GM12878 (cell line): ENCODE measurements around the gene CHMP1A. TPM values are rescaled to one million over a fixed set of nuclear protein-coding genes. Genes with fewer than 3 reads are reported as not detected.

ENCODE experiments used
- ATAC-seq: fragments of 200-7000 bp; cut with Tn5 transposase; 3 replicates; pipeline ENCODE4 v1.9.1; 2020; ENCODE audit warnings: mild to moderate bottlenecking, moderate library complexity
- BruUV-seq: library from RNA; stranded (reverse); fragments of 400-500 nt; replicated peaks from 2 replicates; lab custom pipeline; 2021; lab: Mats Ljungman, UMichigan
- CTCF ChIA-PET: fragments of 300-600 bp; sonication (Branson Sonifier 250); formaldehyde crosslinking; extraction: SDS; loops from one replicate; lab custom pipeline; 2021; ENCODE audit warnings: inconsistent platforms; lab: Yijun Ruan, JAX
- POLR2A ChIA-PET: fragments of 350-600 bp; formaldehyde crosslinking; extraction: SDS; loops from one replicate; lab custom pipeline; 2021; ENCODE audit warnings: inconsistent platforms; lab: Charles Lee
- RAD21 ChIA-PET: fragments of 300-600 bp; sonication (Branson Sonifier 250); formaldehyde crosslinking; loops from one replicate; lab custom pipeline; 2023; ENCODE audit warnings: antibody characterized with exemption; ENCODE audit not compliant: unreplicated experiment; lab: Charles Lee
- SMC1A ChIA-PET: fragments of 300-600 bp; sonication (Branson Sonifier 250); formaldehyde crosslinking; loops from one replicate; lab custom pipeline; 2023; ENCODE audit not compliant: unreplicated experiment, uncharacterized antibody; lab: Charles Lee
- DNase-seq: peaks from one replicate; pipeline ENCODE4 v3.0.0-alpha.2; 2011; ENCODE audit warnings: low read depth, low spot score
- FAIRE-seq: peaks from 3 replicates; lab custom pipeline; 2011; peaks lifted over from hg19 to GRCh38; lab: Jason Lieb, UNC
- H2AFZ ChIP-seq: 2 replicates; pipeline ENCODE4 v1.6.0; 2011; ENCODE audit warnings: low read depth, low read length, control low read depth; ENCODE audit not compliant: control insufficient read depth
- H3K27ac ChIP-seq: 2 replicates; pipeline ENCODE4 v1.5.1; 2011; ENCODE audit warnings: control low read depth; ENCODE audit not compliant: control insufficient read depth, insufficient read depth
- H3K27me3 ChIP-seq, 2 experiments: replicated peaks in 1 of 2; 2 replicates each; pipeline versions ENCODE4 v1.6.0 to v1.6.1; 2011; ENCODE audit warnings: low read length in 1 of 2; ENCODE audit not compliant: control insufficient read depth in 2 of 2, insufficient read depth in 2 of 2
- H3K36me3 ChIP-seq, 2 experiments: 2 replicates each; pipeline ENCODE4 v1.5.1; 2011; ENCODE audit warnings: low read length in 1 of 2; ENCODE audit not compliant: control insufficient read depth in 2 of 2, insufficient read depth in 2 of 2
- H3K4me1 ChIP-seq: 2 replicates; pipeline ENCODE4 v1.6.1; 2011; ENCODE audit warnings: mild to moderate bottlenecking, low read length, moderate library complexity, mixed read lengths; ENCODE audit not compliant: control insufficient read depth, insufficient read depth
- H3K4me2 ChIP-seq: 2 replicates; pipeline ENCODE4 v1.6.0; 2011; ENCODE audit warnings: control low read depth; ENCODE audit not compliant: control insufficient read depth, insufficient read depth
- H3K4me3 ChIP-seq: fragments of 200-600 bp; sonication (generic); 2 replicates; pipeline ENCODE4 v1.5.1; 2016
- H3K79me2 ChIP-seq: 2 replicates; pipeline ENCODE4 v1.6.0; 2011; ENCODE audit warnings: low read length; ENCODE audit not compliant: control insufficient read depth, insufficient read depth
- H3K9ac ChIP-seq: 2 replicates; pipeline ENCODE4 v1.8.0; 2011; ENCODE audit warnings: low read length, control low read depth, mixed read lengths; ENCODE audit not compliant: control insufficient read depth, insufficient read depth
- H3K9me3 ChIP-seq: replicated peaks from 3 replicates; pipeline ENCODE4 v1.5.1; 2011; ENCODE audit warnings: mild to moderate bottlenecking, low read length; ENCODE audit not compliant: control insufficient read depth, insufficient read depth
- H4K20me1 ChIP-seq: 2 replicates; pipeline ENCODE4 v1.6.0; 2011; ENCODE audit not compliant: control insufficient read depth, insufficient read depth
- ATF7 ChIP-seq: fragments of 450-650 bp; IDR thresholded peaks from 2 replicates; pipeline ENCODE4 v1.6.1; 2016; ENCODE audit warnings: low read depth, mild to moderate bottlenecking
- EP300 ChIP-seq, 2 experiments: fragments of 150-350 bp in 1 of 2; IDR thresholded peaks; 2 replicates each; pipeline ENCODE4 v1.6.1; 2011 to 2012; ENCODE audit warnings: low read depth in 2 of 2, low read length in 2 of 2, borderline replicate concordance in 1 of 2, improper control_type of control experiment in 1 of 2, inconsistent platforms in 1 of 2; ENCODE audit not compliant: control insufficient read depth in 1 of 2
- KDM1A ChIP-seq: fragments of 200-600 bp; sonication (generic); IDR thresholded peaks from 2 replicates; pipeline ENCODE4 v1.6.1; 2016; ENCODE audit warnings: borderline replicate concordance
- LARP7 ChIP-seq: fragments of 450-650 bp; IDR thresholded peaks from 2 replicates; pipeline ENCODE4 v1.6.1; 2017; ENCODE audit warnings: mild to moderate bottlenecking
- NFXL1 ChIP-seq: fragments of 450-650 bp; IDR thresholded peaks from 2 replicates; pipeline ENCODE4 v1.6.1; 2017; ENCODE audit warnings: antibody characterized with exemption, mild to moderate bottlenecking, borderline replicate concordance
- NR2C2 ChIP-seq: IDR thresholded peaks from 2 replicates; pipeline ENCODE4 v1.6.1; 2011; ENCODE audit warnings: borderline replicate concordance, low read depth; ENCODE audit not compliant: control insufficient read depth, insufficient read length
- POLR2A ChIP-seq: IDR thresholded peaks from 2 replicates; pipeline ENCODE4 v1.6.1; 2011; ENCODE audit warnings: low read depth, mild to moderate bottlenecking, low read length
- RB1 ChIP-seq: fragments of 450-650 bp; formaldehyde crosslinking; IDR thresholded peaks from 2 replicates; pipeline ENCODE4 v1.6.1; 2017; ENCODE audit warnings: mild to moderate bottlenecking, borderline replicate concordance
- RELB ChIP-seq: fragments of 450-650 bp; IDR thresholded peaks from 2 replicates; pipeline ENCODE4 v1.6.1; 2017; ENCODE audit warnings: low read depth, mild to moderate bottlenecking, moderate library complexity
- SMARCA5 ChIP-seq: fragments of 450-650 bp; IDR thresholded peaks from 2 replicates; pipeline ENCODE4 v1.6.1; 2017; ENCODE audit warnings: mild to moderate bottlenecking
- STAT3 ChIP-seq: IDR thresholded peaks from 2 replicates; pipeline ENCODE4 v1.6.1; 2011; ENCODE audit warnings: low read depth, low read length, improper control_type of control experiment
- USF1 ChIP-seq: IDR thresholded peaks from 2 replicates; pipeline ENCODE4 v1.6.1; 2011; ENCODE audit warnings: borderline replicate concordance, low read depth, mild to moderate bottlenecking, moderate library complexity, mixed read lengths, low read length; ENCODE audit not compliant: insufficient read depth; ENCODE audit errors: extremely low read length
- WRNIP1 ChIP-seq: IDR thresholded peaks from 2 replicates; pipeline ENCODE4 v1.6.1; 2011; ENCODE audit warnings: low read depth, low read length, improper control_type of control experiment, borderline replicate concordance
- ZBTB11 ChIP-seq: fragments of 450-650 bp; formaldehyde crosslinking; IDR thresholded peaks from 2 replicates; pipeline ENCODE4 v1.5.0; 2022; ENCODE audit warnings: mild to moderate bottlenecking, missing genetic modification characterization
- WGBS: methylation state at CpG from one replicate; pipeline ENCODE4 v1.1.6; 2016; ENCODE audit warnings: low lambda C conversion rate; ENCODE audit not compliant: insufficient replicate concordance, insufficient coverage; ENCODE audit errors: missing lambda C conversion rate; 5-methylcytosine and 5-hydroxymethylcytosine counted together
- in situ Hi-C: fragments of 300-500 bp; cut with MboI; formaldehyde crosslinking; loops from 9 replicates; pipeline ENCODE4 v1.14.3; 2018; ENCODE audit warnings: mixed read lengths
- intact Hi-C: fragments of 100-400 bp; cut with micrococcal nuclease; formaldehyde crosslinking; loops from one replicate; pipeline ENCODE4 v1.14.2; 2022; ENCODE audit not compliant: unreplicated experiment
- polyA plus RNA-seq, 11 experiments: library from polyadenylated mRNA; depleted of rRNA in 4 of 11; unstranded in 6 of 11; stranded (reverse) in 5 of 11; fragments of >200 nt; fragmentation: Nextera tagmentation in 4 of 11; fragmentation: Illumina TruSeq in 1 of 11; extraction: Ambion mirVana in 4 of 11; extraction: Trizol in 1 of 11; gene quantifications; 1 replicate in 1 of 11; 2 replicates in 10 of 11; pipeline versions ENCODE4 v1.2.1 to v1.2.3, GENCODE V29; 2011 to 2016; ENCODE audit warnings: inconsistent platforms in 2 of 11, missing spikeins in 2 of 11, low read depth in 1 of 11
- total RNA-seq, 4 experiments: library from RNA; depleted of rRNA in 3 of 4; stranded (reverse); fragments of >200 nt in 3 of 4; fragmentation: Illumina TruSeq in 1 of 4; extraction: Trizol in 1 of 4; gene quantifications; 2 replicates each; pipeline versions ENCODE4 v1.2.1 to v1.2.3, GENCODE V29; 2013 to 2021

Gene CHMP1A
- total and polyA plus RNA-seq, 10 of the 15 experiments (the other 5 are each of a cell fraction or from before 2014, with no cell fraction given): 1.0 to 86.7 (median 54.7) TPM

- no peak overlapping the region for H3K4me2 ChIP-seq
- no peak for DNase-seq
- WGBS: 50% methylated on average over 22 of the region's 22 CpGs
- in situ Hi-C loops: no loop called here
- SMC1A ChIA-PET: interaction anchor here (0.7 kb wide), 1 partner anchor 259 kb away, joined by 3 read pairs; no protein-coding TSS in a partner anchor
- no peaks in the 10 kb centered on the region for H3K4me1 ChIP-seq
- no TSS peak for BruUV-seq
- no peaks in the 10 kb centered on the region for H3K36me3 ChIP-seq
- H4K20me1 ChIP-seq: no peaks in the 10 kb centered on the region
- FAIRE-seq: no peak
- H3K27ac ChIP-seq: no peak overlapping the region
- no peak overlapping the region for H3K9ac ChIP-seq
- H3K79me2 ChIP-seq: no peaks in the 10 kb centered on the region
- intact Hi-C loops: no loop called here
- no peaks in the 10 kb centered on the region for H3K27me3 ChIP-seq
- no peak for ATAC-seq
- CTCF ChIA-PET: interaction anchor here (1.1 to 1.3 kb wide), 3 partner anchors 13 to 39 kb away, joined by 3 to 4 read pairs (median 3); no protein-coding TSS in a partner anchor
- no peak for TF ChIP-seq WRNIP1
- no peak for TF ChIP-seq NFXL1
- TF ChIP-seq USF1: no peak
- TF ChIP-seq KDM1A: no peak
- TF ChIP-seq ATF7: no peak
- no peak for TF ChIP-seq LARP7
- TF ChIP-seq RELB: no peak
- no peak for TF ChIP-seq ZBTB11 (CRISPR knock-in tag)
- no peak for TF ChIP-seq STAT3
- no peak for TF ChIP-seq EP300 (IDR thresholded peaks at IDR 0.05; ENCODE audit: borderline replicate concordance in 1 of 2, control insufficient read depth in 1 of 2, low read depth in 2 of 2, low read length in 2 of 2)
- TF ChIP-seq RB1: no peak
- no peak for TF ChIP-seq POLR2A
- TF ChIP-seq SMARCA5: no peak
- TF ChIP-seq NR2C2: no peak
- TF ChIP-seq, all 136 proteins: peak for 0
- POLR2A ChIA-PET: interaction anchor here (0.7 kb wide), 1 partner anchor 323 kb away, joined by 3 read pairs; no protein-coding TSS in a partner anchor
- RAD21 ChIA-PET: interaction anchor here (0.5 kb wide), 1 partner anchor 363 kb away, joined by 6 read pairs; no protein-coding TSS in a partner anchor
- H3K4me3 ChIP-seq: no peak overlapping the region
- no peaks in the 10 kb centered on the region for H3K9me3 ChIP-seq
- H2AFZ ChIP-seq: no peak overlapping the region
Observed at GRCh38 chr16:89601906-89602272, 55.6 kb downstream of the CHMP1A start.
